Measurements from ENCODE around the gene KRT82. TPM values are rescaled to one million over a fixed set of nuclear protein-coding genes. Genes with fewer than 3 reads are reported as not detected.
A peak's percentile ranks its signal among the peaks of the same experiment; 100 is the strongest.

KRT82 gene
- total RNA-seq, 2 donors from 2014 or later, result not detected

GRCh38 chr12:52372216-52373154, 33.6 kb downstream of the KRT82 start:
- intact Hi-C loops (cut with DNase I), result loop anchor here (5.0 to 10.0 kb wide), 3 partner anchors 210 to 602 kb away; no protein-coding TSS in a partner anchor
- H3K4me1 ChIP-seq, result no peaks in the 10 kb centered on the region
- DNase-seq, result peak; percentile 77
- no peaks in the 10 kb centered on the region for H3K9me3 ChIP-seq
- H3K36me3 ChIP-seq, result no peaks in the 10 kb centered on the region
- peak; percentile 66 for TF ChIP-seq CTCF (IDR thresholded peaks at IDR 0.05)
- no peaks in the 10 kb centered on the region for H3K27me3 ChIP-seq
- no peak overlapping the region for H3K27ac ChIP-seq
- H3K9ac ChIP-seq (ENCODE audit: low read depth in 2 of 2, low read length in 2 of 2), result no peak overlapping the region
- H3K4me3 ChIP-seq, result no peak overlapping the region

DNA sequence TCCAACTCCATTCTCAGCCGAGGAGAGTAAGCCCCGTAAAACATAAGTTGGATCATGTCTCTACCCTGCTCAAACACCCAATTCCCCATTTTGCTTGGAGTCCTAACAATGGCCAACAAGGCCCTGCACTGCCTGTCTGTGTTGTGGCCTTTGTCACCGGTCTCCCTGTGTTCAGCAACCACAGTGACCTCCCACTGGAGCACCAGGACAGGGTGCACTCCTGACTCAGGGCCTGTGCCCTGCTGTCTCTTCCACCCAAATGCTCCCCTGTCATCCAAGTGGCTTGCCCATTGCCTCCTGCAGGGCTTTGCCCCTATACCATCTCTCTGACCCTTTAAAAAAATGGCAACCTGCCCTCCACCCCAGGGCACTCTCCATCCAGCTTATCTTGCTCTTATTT, 34.4 kb downstream of the KRT82 start:
- H3K27ac ChIP-seq, result no peak overlapping the region
- no peaks in the 10 kb centered on the region for H3K36me3 ChIP-seq
- H3K9me3 ChIP-seq, result no peaks in the 10 kb centered on the region
- TF ChIP-seq CTCF (IDR thresholded peaks at IDR 0.05), result no peak
- H3K4me1 ChIP-seq, result no peaks in the 10 kb centered on the region
- no peak overlapping the region for H3K9ac ChIP-seq (ENCODE audit: low read depth in 2 of 2, low read length in 2 of 2)
- H3K27me3 ChIP-seq, result no peaks in the 10 kb centered on the region
- H3K4me3 ChIP-seq, result no peak overlapping the region
- no peak for DNase-seq
- intact Hi-C loops (cut with DNase I), result loop anchor here (5.0 to 10.0 kb wide), 3 partner anchors 211 to 603 kb away; no protein-coding TSS in a partner anchor

DNA sequence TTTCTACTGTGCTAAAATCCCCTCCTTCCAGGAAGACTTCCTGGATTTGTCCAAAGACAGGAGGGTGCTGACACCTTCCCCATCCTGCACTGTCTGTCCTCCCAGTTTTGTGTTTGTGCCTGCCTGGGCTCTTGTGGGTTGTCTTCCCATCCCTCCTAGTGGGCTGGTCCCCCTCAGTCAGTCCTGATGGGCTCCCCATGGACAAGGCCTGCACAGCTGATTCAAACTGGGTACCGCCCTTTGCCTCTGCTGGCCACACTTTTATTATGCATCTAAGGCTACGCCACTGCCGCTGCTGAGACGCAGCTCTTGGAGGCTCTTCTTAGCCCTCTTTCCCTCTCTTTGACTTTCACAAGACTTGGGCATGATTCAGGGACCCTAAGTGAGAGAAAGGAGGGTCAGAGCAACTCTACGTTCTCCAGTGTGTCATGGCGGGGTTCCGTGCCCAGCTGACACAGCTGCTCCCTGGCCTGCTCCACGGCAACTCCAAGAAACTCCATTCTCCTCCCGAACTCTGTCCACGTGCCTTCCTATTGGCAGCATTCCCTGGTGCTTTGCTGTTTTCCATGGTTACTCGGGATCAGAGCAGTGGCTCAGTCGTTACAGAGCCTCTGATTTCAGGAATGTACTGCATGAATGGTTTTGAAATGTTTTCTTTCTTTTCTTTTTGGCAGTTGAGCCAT, 35.1 kb downstream of the KRT82 start:
- Histone ChIP-seq H3K4me1 (no peaks in the 10 kb centered on the region), H3K27ac (no peak overlapping the region), H3K36me3 (no peaks in the 10 kb centered on the region), H3K4me3 (no peak overlapping the region), H3K27me3 (no peaks in the 10 kb centered on the region), H3K9ac (ENCODE audit: low read depth in 2 of 2, low read length in 2 of 2) (no peak overlapping the region), H3K9me3 (no peaks in the 10 kb centered on the region)
- no peak for TF ChIP-seq CTCF (IDR thresholded peaks at IDR 0.05)
- intact Hi-C loops (cut with DNase I), result loop anchor here (5.0 to 10.0 kb wide), 3 partner anchors 211 to 604 kb away; no protein-coding TSS in a partner anchor
- peak; percentile 49 for DNase-seq

- Histone ChIP-seq H3K4me3 (no peak overlapping the region), H3K27ac (no peak overlapping the region), H3K36me3 (no peaks in the 10 kb centered on the region), H3K9ac (ENCODE audit: low read depth in 2 of 2, low read length in 2 of 2) (no peak overlapping the region), H3K9me3 (no peaks in the 10 kb centered on the region), H3K27me3 (no peaks in the 10 kb centered on the region), H3K4me1 (no peaks in the 10 kb centered on the region)
- no peak for TF ChIP-seq CTCF (IDR thresholded peaks at IDR 0.05)
- no peak for DNase-seq
- intact Hi-C loops (cut with DNase I), result loop anchor here (5.0 to 10.0 kb wide), 3 partner anchors 212 to 605 kb away; no protein-coding TSS in a partner anchor
Observed at GRCh38 chr12:52369809-52370208, 36.3 kb downstream of the KRT82 start.

- no peak for TF ChIP-seq CTCF (IDR thresholded peaks at IDR 0.05)
- no peak overlapping the region for H3K9ac ChIP-seq (ENCODE audit: low read depth in 2 of 2, low read length in 2 of 2)
- DNase-seq, result no peak
- H3K4me3 ChIP-seq, result no peak overlapping the region
- H3K9me3 ChIP-seq, result no peaks in the 10 kb centered on the region
- H3K36me3 ChIP-seq, result no peaks in the 10 kb centered on the region
- intact Hi-C loops (cut with DNase I), result no loop called here
- no peaks in the 10 kb centered on the region for H3K4me1 ChIP-seq
- no peak overlapping the region for H3K27ac ChIP-seq
- no peaks in the 10 kb centered on the region for H3K27me3 ChIP-seq
Observed at GRCh38 chr12:52369211-52369610, 36.9 kb downstream of the KRT82 start.

All from colonic mucosa (tissue), 4 donors.